Endothelial cell of hepatic sinusoid (primary cell): Measurements from ENCODE around the gene TRAF3IP3.

Source experiments
- in situ Hi-C: cut with HindIII; loops from 2 replicates; pipeline ENCODE4 v1.10.0; 2017; ENCODE audit warnings: low sequenced_read_pairs

TRAF3IP3 gene

GRCh38 chr1:209766051-209766450 lies 10.2 kb downstream of the TRAF3IP3 start:
- in situ Hi-C loops: no loop called here

GRCh38 chr1:209767096-209767495 lies 11.2 kb downstream of the TRAF3IP3 start:
- in situ Hi-C loops: no loop called here

- in situ Hi-C loops: no loop called here
Observed at GRCh38 chr1:209767706-209768105, 11.9 kb downstream of the TRAF3IP3 start.

GRCh38 chr1:209768354-209768774 lies 12.5 kb downstream of the TRAF3IP3 start:
- in situ Hi-C loops: no loop called here

GRCh38 chr1:209769171-209769904 lies 13.5 kb downstream of the TRAF3IP3 start:
- in situ Hi-C loops: no loop called here

- in situ Hi-C loops: no loop called here
Observed at GRCh38 chr1:209769971-209770370, 14.1 kb downstream of the TRAF3IP3 start.

- in situ Hi-C loops: no loop called here
Observed at GRCh38 chr1:209770636-209771415, 15.0 kb downstream of the TRAF3IP3 start.

GRCh38 chr1:209772126-209772525 lies 16.3 kb downstream of the TRAF3IP3 start:
- in situ Hi-C loops: no loop called here

GRCh38 chr1:209774592-209774991 lies 18.7 kb downstream of the TRAF3IP3 start:
- in situ Hi-C loops: no loop called here

GRCh38 chr1:209775678-209776077 lies 19.8 kb downstream of the TRAF3IP3 start:
- in situ Hi-C loops: no loop called here

- in situ Hi-C loops: no loop called here
Observed at GRCh38 chr1:209777587-209777986, 21.7 kb downstream of the TRAF3IP3 start.

- in situ Hi-C loops: no loop called here
Observed at GRCh38 chr1:209778102-209778501, 22.2 kb downstream of the TRAF3IP3 start.

- in situ Hi-C loops: no loop called here
Observed at GRCh38 chr1:209780268-209780667, 24.4 kb downstream of the TRAF3IP3 start.

GRCh38 chr1:209783386-209783785 lies 27.5 kb downstream of the TRAF3IP3 start:
- in situ Hi-C loops: no loop called here

- in situ Hi-C loops: no loop called here
Observed at GRCh38 chr1:209784265-209785169, 28.7 kb downstream of the TRAF3IP3 start, which contains the start of gene C1orf74. Gene C1orf74, minus strand, starts transcription at chr1:209784559. Its CDS starts 925 bp downstream, at chr1:209783634.

GRCh38 chr1:209785592-209785991 lies 29.7 kb downstream of the TRAF3IP3 start:
- in situ Hi-C loops: no loop called here

- in situ Hi-C loops: no loop called here
Observed at GRCh38 chr1:209786146-209786545, 30.3 kb downstream of the TRAF3IP3 start.

- in situ Hi-C loops: no loop called here
Observed at GRCh38 chr1:209787551-209787950, 31.7 kb downstream of the TRAF3IP3 start.

- in situ Hi-C loops: no loop called here
Observed at GRCh38 chr1:209789245-209789644, 33.4 kb downstream of the TRAF3IP3 start.

- in situ Hi-C loops: no loop called here
Observed at GRCh38 chr1:209790286-209791193, 34.7 kb downstream of the TRAF3IP3 start.
